ENCODE results near the gene MMRN2.
"Not testable (repeated sequence)": the region's sequence is repeated elsewhere in the genome, so short reads cannot be mapped to it uniquely, and the experiment has no call there.

MMRN2 gene

GRCh38 chr10:86957471-86958115 is at the start of gene MMRN2:
Gene MMRN2, minus strand, starts transcription at chr10:86957615. Its CDS starts 74 bp downstream, at chr10:86957541.
- DNase-seq: no peak

GRCh38 chr10:87007124-87007523 is 49.7 kb upstream of the MMRN2 start:
- DNase-seq: not testable (repeated sequence)

- no peak for DNase-seq
These were observed 43.1 kb upstream of the MMRN2 start for GRCh38 chr10:87000491-87000890.

GRCh38 chr10:86999802-87000403 is 42.5 kb upstream of the MMRN2 start:
- DNase-seq: not testable (repeated sequence)

- no peak for DNase-seq
These were observed 35.5 kb upstream of the MMRN2 start for GRCh38 chr10:86992929-86993328.

- no peak for DNase-seq
These were observed 35.0 kb upstream of the MMRN2 start for GRCh38 chr10:86992456-86992855.

GRCh38 chr10:86991362-86991761 is 33.9 kb upstream of the MMRN2 start:
- DNase-seq: not testable (repeated sequence)

- DNase-seq: no peak
These were observed 31.1 kb upstream of the MMRN2 start for GRCh38 chr10:86988520-86988919.

- DNase-seq: not testable (repeated sequence)
These were observed 27.1 kb upstream of the MMRN2 start for GRCh38 chr10:86984498-86984897.

- DNase-seq: no peak
These were observed 24.3 kb upstream of the MMRN2 start for GRCh38 chr10:86981716-86982115.

GRCh38 chr10:86981020-86981419 is 23.6 kb upstream of the MMRN2 start:
- not testable (repeated sequence) for DNase-seq

- DNase-seq: no peak
These were observed 22.6 kb upstream of the MMRN2 start for GRCh38 chr10:86979977-86980448.

- no peak for DNase-seq
These were observed 21.9 kb upstream of the MMRN2 start for GRCh38 chr10:86979296-86979818.

GRCh38 chr10:86978457-86978856 is 21.0 kb upstream of the MMRN2 start:
- DNase-seq: not testable (repeated sequence)

- no peak for DNase-seq
These were observed 19.1 kb upstream of the MMRN2 start for GRCh38 chr10:86976362-86977056.

- DNase-seq: no peak
These were observed 17.1 kb upstream of the MMRN2 start for GRCh38 chr10:86974484-86974883.

- no peak for DNase-seq
These were observed 15.4 kb upstream of the MMRN2 start for GRCh38 chr10:86972613-86973380.

- peak; percentile 94 for DNase-seq
These were observed 14.0 kb upstream of the MMRN2 start for GRCh38 chr10:86971232-86971991.

GRCh38 chr10:86970982-86971231 is 13.5 kb upstream of the MMRN2 start:
- DNase-seq: no peak

GRCh38 chr10:86970162-86970981 is 13.0 kb upstream of the MMRN2 start:
- no peak for DNase-seq

GRCh38 chr10:86969421-86970041 is 12.1 kb upstream of the MMRN2 start:
- DNase-seq: no peak

Data from CD4-positive, alpha-beta T cell treated with Interleukin-12 subunit alpha and Interleukin-12 subunit beta, for 1 hour (primary cell).